Subcutaneous adipose tissue (tissue), 4 donors: Measurements from ENCODE around the gene RRM1. TPM values are rescaled to one million over a fixed set of nuclear protein-coding genes. Genes with fewer than 3 reads are reported as not detected.

Source experiments
- total RNA-seq, 4 donors: library from RNA; depleted of rRNA; stranded (reverse); fragments of >200 nt; gene quantifications; one replicate each; pipeline ENCODE4 v1.1.0, GENCODE V29; 2016
- TF ChIP-seq, protein P1 (sequence below): fragments of 450-650 bp; IDR thresholded peaks from one replicate; pipeline ENCODE4 v1.5.1; 2016; ENCODE audit warnings: low read depth, mild to moderate bottlenecking, control low read depth, antibody characterized with exemption, moderate library complexity

RRM1 gene
- total RNA-seq, 4 donors from 2014 or later = 26.0 to 52.4 (median 40.5) TPM

DNA sequence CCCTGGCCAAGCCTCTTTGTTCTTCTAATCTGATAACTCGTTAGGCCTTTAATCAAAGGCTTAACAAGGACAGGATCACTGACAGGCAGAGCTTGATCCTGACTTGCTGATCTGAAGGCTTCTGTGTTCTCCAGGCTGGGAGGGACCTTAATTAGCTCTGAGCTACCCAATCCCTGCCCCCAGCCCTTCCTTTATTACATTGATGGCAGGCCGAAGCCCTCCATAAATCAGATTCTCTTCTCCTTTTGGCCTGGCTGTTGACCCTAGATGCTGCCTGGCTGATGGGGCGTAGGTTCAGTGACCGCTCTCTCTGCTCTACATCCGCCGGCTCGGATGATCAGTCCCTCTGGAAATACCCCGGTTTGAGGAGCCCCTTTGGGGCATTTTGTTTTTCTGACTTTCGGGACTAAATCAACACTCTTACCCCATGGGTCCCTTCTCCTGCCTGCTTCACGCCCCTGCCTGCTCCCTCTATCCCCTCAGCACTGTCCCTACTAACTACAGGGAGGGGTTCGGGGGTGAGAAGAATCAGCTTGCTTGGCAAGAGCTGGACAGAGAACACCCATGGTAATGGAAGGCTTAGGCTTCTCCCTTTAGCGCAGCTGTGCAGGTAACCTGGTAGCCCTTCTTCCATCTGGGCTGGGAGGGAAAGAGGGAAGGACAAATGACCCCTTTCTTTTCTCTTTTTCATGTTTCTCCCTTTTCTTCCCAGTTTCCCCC is 10.0 kb upstream of the RRM1 start:
- TF ChIP-seq, protein P1, sequence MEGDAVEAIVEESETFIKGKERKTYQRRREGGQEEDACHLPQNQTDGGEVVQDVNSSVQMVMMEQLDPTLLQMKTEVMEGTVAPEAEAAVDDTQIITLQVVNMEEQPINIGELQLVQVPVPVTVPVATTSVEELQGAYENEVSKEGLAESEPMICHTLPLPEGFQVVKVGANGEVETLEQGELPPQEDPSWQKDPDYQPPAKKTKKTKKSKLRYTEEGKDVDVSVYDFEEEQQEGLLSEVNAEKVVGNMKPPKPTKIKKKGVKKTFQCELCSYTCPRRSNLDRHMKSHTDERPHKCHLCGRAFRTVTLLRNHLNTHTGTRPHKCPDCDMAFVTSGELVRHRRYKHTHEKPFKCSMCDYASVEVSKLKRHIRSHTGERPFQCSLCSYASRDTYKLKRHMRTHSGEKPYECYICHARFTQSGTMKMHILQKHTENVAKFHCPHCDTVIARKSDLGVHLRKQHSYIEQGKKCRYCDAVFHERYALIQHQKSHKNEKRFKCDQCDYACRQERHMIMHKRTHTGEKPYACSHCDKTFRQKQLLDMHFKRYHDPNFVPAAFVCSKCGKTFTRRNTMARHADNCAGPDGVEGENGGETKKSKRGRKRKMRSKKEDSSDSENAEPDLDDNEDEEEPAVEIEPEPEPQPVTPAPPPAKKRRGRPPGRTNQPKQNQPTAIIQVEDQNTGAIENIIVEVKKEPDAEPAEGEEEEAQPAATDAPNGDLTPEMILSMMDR = no peak

DNA sequence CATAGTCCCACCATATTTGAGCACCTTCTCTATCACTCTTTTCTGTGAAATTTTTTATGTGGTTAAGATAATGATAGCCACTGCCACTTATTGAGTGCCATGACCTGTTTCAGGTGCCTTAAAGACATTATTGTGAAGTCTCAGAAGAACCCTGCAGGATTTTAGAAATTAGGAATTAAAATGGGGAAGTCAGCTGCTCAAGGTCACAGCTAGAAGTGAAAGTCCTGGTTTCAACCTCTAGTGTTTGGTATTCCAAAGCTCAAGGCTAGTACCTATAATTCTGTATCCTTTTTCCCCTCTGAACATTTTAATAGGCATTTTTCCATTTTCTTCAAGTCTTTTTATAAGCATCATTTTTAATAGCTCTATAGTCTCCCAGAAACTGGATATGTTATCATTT is 9.0 kb upstream of the RRM1 start:
- TF ChIP-seq, protein P1 = no peak

DNA sequence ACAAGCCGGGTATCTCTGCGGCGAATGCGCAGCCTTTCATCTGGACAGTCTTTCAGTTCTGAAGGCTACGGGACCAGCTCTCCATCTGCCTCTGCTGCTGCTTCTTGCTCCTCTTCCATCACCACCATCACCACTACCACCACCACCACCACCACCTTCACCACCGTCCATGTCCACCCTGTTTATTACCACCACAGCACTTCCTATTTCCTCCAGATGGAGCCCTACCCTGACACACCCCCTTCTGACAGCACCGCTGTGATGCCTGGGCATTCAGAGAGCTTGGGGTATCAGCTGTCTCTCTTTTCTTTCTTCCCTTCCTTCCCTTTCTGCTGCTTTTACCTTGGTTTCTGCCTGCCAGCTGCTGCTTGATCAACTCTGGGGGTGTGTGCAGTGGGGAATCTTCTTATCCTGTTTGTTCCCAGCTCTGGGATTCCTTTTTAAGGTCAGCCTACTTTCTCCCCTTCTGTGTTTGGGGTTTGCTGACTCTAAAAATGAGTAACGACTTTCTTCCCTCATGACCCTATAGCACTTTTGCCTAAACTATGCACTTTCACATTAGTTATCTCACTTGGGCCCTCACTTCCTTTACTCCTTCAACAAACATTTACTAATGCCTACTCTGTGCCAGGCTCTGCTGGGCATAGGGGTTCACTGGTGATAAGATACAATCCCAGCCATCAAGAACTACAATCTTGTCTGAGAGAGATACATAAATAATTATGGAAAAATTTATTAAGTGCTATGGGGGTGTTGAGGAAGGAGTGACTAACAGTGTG is 7.8 kb upstream of the RRM1 start:
- TF ChIP-seq, protein P1 = no peak

DNA sequence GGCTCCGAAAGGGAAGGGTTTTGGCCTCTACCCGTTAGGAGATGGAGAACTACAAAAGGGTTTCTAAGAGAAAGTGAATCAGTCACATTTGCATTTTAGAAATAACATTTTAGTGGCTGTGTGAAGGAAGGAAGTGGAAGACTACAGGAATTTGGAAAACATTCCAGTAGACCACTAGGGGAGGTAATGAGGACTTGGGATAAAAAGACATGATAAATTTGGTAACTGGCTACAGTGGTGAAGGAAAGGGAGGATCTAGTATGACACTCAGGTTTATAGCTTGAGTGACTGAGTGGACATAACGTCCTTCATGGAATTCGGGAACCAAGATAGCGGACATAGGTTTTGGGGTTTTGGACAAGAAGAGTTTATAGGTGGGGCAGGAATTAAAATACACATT is 7.0 kb upstream of the RRM1 start:
- TF ChIP-seq, protein P1 = no peak

DNA sequence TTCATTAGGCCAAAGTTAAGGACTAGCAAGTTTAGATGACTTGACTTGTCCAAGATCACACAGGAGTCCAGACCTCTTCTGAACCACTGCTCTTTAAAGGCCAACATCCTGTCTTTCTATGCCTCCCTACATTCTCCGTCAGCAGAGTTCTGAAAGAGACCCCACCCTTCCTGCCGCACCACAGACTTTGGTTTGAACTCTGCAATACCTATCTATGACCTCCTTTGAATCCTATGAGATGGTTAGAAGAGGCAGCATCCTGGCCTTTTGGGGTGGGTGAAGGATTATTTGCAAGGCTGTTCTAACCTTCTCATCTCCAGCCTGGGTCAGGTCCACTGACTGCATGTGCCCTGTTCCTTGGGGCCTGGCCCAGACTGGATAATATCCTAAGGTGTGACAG is 4.3 kb upstream of the RRM1 start:
- TF ChIP-seq, protein P1 = no peak

DNA sequence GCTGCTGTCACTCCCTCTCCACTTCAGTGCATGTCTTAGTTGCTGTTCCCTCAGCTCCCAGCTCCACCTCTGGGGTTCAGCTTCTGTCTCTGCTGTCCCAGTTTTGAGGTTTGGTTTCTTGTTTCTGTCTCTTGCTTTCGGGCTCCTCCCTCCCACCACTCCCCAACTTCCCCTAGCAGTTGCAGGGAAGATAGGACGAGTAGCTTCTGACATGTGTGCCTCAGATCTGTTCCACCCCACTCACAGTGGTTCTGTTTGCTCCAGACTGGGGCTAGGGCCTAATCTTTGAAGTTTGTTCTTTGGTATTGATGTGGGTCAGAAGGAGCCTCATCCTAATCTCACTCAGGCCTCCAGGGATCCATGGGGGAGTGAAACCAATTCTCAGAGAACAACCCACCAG is 2.6 kb upstream of the RRM1 start:
- TF ChIP-seq, protein P1 = no peak

DNA sequence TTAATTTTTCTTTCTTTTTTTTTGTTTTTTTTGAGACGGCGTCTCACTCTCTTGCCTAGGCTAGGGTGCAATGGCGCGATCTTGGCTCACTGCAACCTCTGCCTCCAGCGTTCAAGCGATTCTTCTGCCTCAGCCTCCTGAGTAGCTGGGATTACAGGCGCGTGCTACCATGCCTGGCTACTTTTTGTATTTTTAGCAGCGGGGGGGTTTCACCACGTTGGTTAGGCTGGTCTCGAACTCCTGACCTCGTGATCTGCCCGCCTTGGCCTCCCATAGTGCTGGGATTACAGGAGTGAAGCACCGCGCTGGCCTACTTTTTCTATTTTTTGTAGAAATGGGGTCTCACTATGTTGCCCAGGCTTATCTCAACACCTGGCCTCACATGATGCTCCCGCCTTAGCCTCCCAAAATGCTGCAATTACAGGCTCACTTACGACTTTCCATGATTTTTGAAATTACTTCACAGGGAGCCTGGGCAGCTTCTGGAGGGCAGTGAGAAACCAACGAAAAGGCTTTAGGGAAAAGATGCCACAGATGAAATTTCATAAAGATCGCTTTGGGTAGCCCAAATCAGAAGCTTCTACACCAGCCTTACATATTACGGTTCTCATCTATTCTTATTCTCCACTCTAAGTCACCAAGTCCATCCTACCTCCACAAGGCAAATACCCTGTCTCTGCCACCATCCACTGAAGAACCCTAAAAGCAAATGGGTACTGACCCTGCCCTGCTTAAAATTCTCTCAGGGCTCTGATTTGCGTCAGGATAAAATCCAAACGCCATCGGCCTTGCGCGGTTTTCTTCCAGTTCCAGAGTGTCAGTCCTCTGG is 866 bp upstream of the RRM1 start:
- TF ChIP-seq, protein P1 = no peak
